Smooth muscle cell (in vitro differentiated cells): Measurements from ENCODE around the gene CDH11. TPM values are rescaled to one million over a fixed set of nuclear protein-coding genes. Genes with fewer than 3 reads are reported as not detected.
A peak's percentile ranks its signal among the peaks of the same experiment; 100 is the strongest.

ENCODE experiments used
- DNase-seq: peaks from one replicate; lab custom pipeline; 2025; ENCODE audit not compliant: unreplicated experiment; lab: John Stamatoyannopoulos, UW
- H2AFZ ChIP-seq: fragments of 200-600 bp; sonication (generic); 2 replicates; pipeline ENCODE4 v1.6.0; 2016; ENCODE audit warnings: antibody characterized with exemption, low read depth, mild to moderate bottlenecking
- H3F3A ChIP-seq: fragments of 200-600 bp; sonication (generic); 2 replicates; pipeline ENCODE4 v1.6.0; 2017; ENCODE audit warnings: antibody characterized with exemption, low read depth
- H3K27ac ChIP-seq: fragments of 200-600 bp; sonication (generic); 2 replicates; pipeline ENCODE4 v1.5.1; 2016; ENCODE audit warnings: low read depth, mild to moderate bottlenecking
- H3K27me3 ChIP-seq: fragments of 200-600 bp; sonication (generic); 2 replicates; pipeline ENCODE4 v1.6.1; 2016; ENCODE audit warnings: low read depth, mild to moderate bottlenecking
- H3K36me3 ChIP-seq: fragments of 200-600 bp; sonication (generic); 2 replicates; pipeline ENCODE4 v1.5.1; 2016; ENCODE audit warnings: low read depth
- H3K4me1 ChIP-seq: fragments of 200-600 bp; sonication (generic); 2 replicates; pipeline ENCODE4 v1.5.1; 2016; ENCODE audit warnings: low read depth
- H3K4me2 ChIP-seq: fragments of 200-600 bp; sonication (generic); 2 replicates; pipeline ENCODE4 v1.6.0; 2016; ENCODE audit warnings: mild to moderate bottlenecking
- H3K4me3 ChIP-seq: fragments of 200-600 bp; sonication (generic); 2 replicates; pipeline ENCODE4 v1.5.1; 2016; ENCODE audit warnings: mild to moderate bottlenecking
- H3K79me2 ChIP-seq: fragments of 200-600 bp; sonication (generic); 2 replicates; pipeline ENCODE4 v1.6.0; 2016; ENCODE audit warnings: low read depth, mild to moderate bottlenecking
- H3K9ac ChIP-seq: fragments of 200-600 bp; sonication (generic); 2 replicates; pipeline ENCODE4 v1.6.0; 2016; ENCODE audit warnings: low read depth
- H3K9me3 ChIP-seq: fragments of 200-600 bp; sonication (generic); replicated peaks from 2 replicates; pipeline ENCODE4 v1.5.1; 2016; ENCODE audit warnings: low read depth
- H4K20me1 ChIP-seq: fragments of 200-600 bp; sonication (generic); 2 replicates; pipeline ENCODE4 v1.6.0; 2016; ENCODE audit warnings: low read depth
- CTCF ChIP-seq: fragments of 200-600 bp; sonication (generic); IDR thresholded peaks from 2 replicates; pipeline ENCODE4 v1.5.1; 2017; ENCODE audit warnings: borderline replicate concordance, mild to moderate bottlenecking, antibody characterized with exemption; ENCODE audit not compliant: insufficient read depth, poor library complexity, severe bottlenecking
- WGBS: methylation state at CpG from one replicate; pipeline ENCODE4 v1.1.7; 2016; ENCODE audit warnings: low lambda C conversion rate; 5-methylcytosine and 5-hydroxymethylcytosine counted together
- polyA plus RNA-seq: library from polyadenylated mRNA; unstranded; fragments of >200 nt; fragmentation: Nextera tagmentation; extraction: Ambion mirVana; gene quantifications from 2 replicates; pipeline ENCODE4 v1.2.1, GENCODE V29; 2016
- total RNA-seq: library from RNA; depleted of rRNA; stranded (reverse); fragments of >200 nt; gene quantifications from 2 replicates; pipeline ENCODE4 v1.2.3, GENCODE V29; 2014

The CDH11 gene
- total and polyA plus RNA-seq, 2 experiments from 2014 or later: 1,034 to 1,251 TPM

GRCh38 chr16:65125871-65126270 lies 4.0 kb upstream of the CDH11 start:
- peaks cover 59% of the 10 kb centered on the region for H3K79me2 ChIP-seq
- peak overlapping the region; percentile 95 for H3K4me3 ChIP-seq
- WGBS: 2% methylated on average over 5 of the region's 5 CpGs
- no peak overlapping the region for H2AFZ ChIP-seq
- H3K4me2 ChIP-seq: peak overlapping the region; percentile 92
- no peaks in the 10 kb centered on the region for H3K9me3 ChIP-seq
- no peaks in the 10 kb centered on the region for H3K27me3 ChIP-seq
- H3K9ac ChIP-seq: peak overlapping the region; percentile 84
- H4K20me1 ChIP-seq: peaks cover 10% of the 10 kb centered on the region
- peak overlapping the region; percentile 94 for H3K27ac ChIP-seq
- DNase-seq: no peak
- H3K36me3 ChIP-seq: no peaks in the 10 kb centered on the region
- TF ChIP-seq CTCF: no peak
- H3K4me1 ChIP-seq: peaks cover 7% of the 10 kb centered on the region
- H3F3A ChIP-seq: peaks cover 29% of the 10 kb centered on the region

- no peak overlapping the region for H2AFZ ChIP-seq
- no peaks in the 10 kb centered on the region for H3K27me3 ChIP-seq
- H3K9ac ChIP-seq: peak overlapping the region; percentile 84
- H3K9me3 ChIP-seq: no peaks in the 10 kb centered on the region
- peak overlapping the region; percentile 92 for H3K4me2 ChIP-seq
- H4K20me1 ChIP-seq: peaks cover 15% of the 10 kb centered on the region
- WGBS: 25% methylated on average over 2 of the region's 2 CpGs
- no peaks in the 10 kb centered on the region for H3K36me3 ChIP-seq
- H3K4me3 ChIP-seq: peak overlapping the region; percentile 95
- peaks cover 35% of the 10 kb centered on the region for H3F3A ChIP-seq
- peaks cover 7% of the 10 kb centered on the region for H3K4me1 ChIP-seq
- peaks cover 64% of the 10 kb centered on the region for H3K79me2 ChIP-seq
- DNase-seq: no peak
- TF ChIP-seq CTCF: no peak
- H3K27ac ChIP-seq: peak overlapping the region; percentile 94
Observed at GRCh38 chr16:65125322-65125721, 3.5 kb upstream of the CDH11 start.

- Histone ChIP-seq H3K9ac (peak overlapping the region; percentile 84), H3K27ac (peak overlapping the region; percentile 94), H3K27me3 (no peaks in the 10 kb centered on the region), H3F3A (peaks cover 42% of the 10 kb centered on the region), H3K36me3 (no peaks in the 10 kb centered on the region), H2AFZ (no peak overlapping the region), H3K9me3 (no peaks in the 10 kb centered on the region), H3K4me2 (peak overlapping the region; percentile 92), H4K20me1 (peaks cover 22% of the 10 kb centered on the region), H3K4me3 (peak overlapping the region; percentile 95), H3K79me2 (peaks cover 71% of the 10 kb centered on the region), H3K4me1 (peaks cover 9% of the 10 kb centered on the region)
- no peak for DNase-seq
- 50% methylated on average over 2 of the region's 2 CpGs for WGBS
- TF ChIP-seq CTCF: no peak
Observed at GRCh38 chr16:65124596-65124995, 2.7 kb upstream of the CDH11 start.

- Histone ChIP-seq H3K9ac (peak overlapping the region; percentile 84), H3K4me1 (peaks cover 11% of the 10 kb centered on the region), H3K4me3 (peak overlapping the region; percentile 95), H3K27me3 (no peaks in the 10 kb centered on the region), H3K4me2 (peak overlapping the region; percentile 92), H3K79me2 (peaks cover 76% of the 10 kb centered on the region), H3K27ac (peak overlapping the region; percentile 94), H3F3A (peaks cover 42% of the 10 kb centered on the region), H4K20me1 (peaks cover 26% of the 10 kb centered on the region), H3K36me3 (no peaks in the 10 kb centered on the region), H2AFZ (peak overlapping the region; percentile 12), H3K9me3 (no peaks in the 10 kb centered on the region)
- DNase-seq: no peak
- 35% methylated on average over 7 of the region's 7 CpGs for WGBS
- TF ChIP-seq CTCF: no peak
Observed at GRCh38 chr16:65124212-65124548, 2.3 kb upstream of the CDH11 start.
